Brain pericyte (primary cell): ENCODE data around the gene SLCO4A1.

Source experiments
- DNase-seq: peaks from one replicate; pipeline ENCODE4 v3.0.0-alpha.2; 2012; ENCODE audit warnings: low read depth, low spot score

The SLCO4A1 gene

DNA sequence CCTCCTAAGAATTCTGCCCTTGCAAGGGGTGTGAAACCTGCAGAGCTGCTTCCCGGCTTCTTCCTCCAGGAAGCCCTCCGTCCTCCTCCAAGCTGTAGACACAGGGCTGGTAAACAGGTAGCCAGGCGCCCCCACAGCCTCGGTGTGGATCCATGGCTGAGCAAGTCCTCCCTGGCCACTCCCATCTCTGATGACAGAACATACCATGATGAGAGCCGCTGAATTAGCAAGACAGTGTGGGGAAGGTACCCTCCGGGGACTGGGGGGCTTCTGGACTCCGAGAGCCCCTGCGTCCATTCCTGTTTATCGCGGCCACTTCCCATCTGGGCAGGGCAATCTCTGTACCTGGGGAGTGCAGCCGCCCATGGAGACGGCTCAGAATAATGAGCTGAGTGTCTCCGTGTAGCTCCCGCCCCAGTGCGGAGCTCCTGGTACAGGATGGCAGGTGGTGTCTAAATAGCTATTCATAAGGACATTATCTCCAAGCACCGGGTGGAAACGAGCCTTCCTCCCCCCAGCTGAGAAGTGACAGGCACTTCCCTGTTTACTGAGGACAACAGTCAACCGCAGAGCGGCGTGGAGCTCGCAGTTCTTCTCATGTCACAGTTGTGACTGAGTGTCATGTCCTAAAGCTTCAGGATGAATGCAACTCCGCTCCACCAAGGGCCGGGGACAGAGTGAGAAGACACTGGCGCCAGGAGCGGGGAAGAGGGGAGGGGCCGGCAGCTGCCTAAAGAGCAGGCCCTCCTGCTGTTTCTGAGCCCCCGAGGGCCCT is 43.7 kb downstream of the SLCO4A1 start:
- DNase-seq = no peak

DNA sequence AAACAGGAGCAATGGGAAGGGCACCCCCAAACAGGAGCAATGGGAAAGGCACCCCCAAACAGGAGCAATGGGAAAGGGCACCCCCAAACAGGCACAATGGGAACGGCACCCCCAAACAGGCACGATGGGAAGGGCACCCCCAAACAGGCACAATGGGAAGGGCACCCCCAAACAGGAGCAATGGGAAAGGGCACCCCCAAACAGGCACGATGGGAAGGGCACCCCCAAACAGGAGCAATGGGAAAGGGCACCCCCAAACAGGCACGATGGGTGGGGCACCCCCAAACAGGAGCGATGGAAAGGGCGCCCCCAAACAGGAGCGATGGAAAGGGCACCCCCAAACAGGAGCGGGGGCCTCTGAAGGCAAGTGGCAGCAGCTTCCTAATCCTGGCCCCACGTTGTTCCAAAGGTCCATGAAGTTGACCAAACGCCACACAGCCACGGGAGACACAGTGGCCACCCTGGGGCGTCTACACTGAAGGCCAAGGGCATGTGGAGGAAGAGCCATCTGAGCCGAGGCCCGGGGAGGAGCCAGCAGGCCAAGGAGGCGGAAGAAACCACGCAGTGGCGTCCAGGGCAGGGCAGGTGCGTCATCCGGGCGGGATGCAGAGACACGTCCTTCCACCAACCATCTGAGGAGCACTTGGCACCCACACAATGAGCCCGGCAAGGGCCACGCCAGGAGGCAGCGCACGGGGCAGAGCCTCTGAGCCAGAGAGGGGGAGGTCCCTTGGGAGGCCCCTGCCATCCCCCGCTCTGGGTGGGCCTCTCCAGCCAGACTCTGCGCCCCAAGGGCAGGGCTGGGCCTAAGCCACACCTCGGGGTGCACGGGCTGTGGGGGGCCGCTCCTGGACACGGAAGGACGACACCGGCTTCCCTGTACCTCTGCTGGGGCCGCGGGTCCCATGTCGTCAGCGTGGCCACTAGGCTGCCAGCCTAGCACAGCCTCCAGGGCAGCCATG is 44.8 kb downstream of the SLCO4A1 start:
- no peak for DNase-seq

DNA sequence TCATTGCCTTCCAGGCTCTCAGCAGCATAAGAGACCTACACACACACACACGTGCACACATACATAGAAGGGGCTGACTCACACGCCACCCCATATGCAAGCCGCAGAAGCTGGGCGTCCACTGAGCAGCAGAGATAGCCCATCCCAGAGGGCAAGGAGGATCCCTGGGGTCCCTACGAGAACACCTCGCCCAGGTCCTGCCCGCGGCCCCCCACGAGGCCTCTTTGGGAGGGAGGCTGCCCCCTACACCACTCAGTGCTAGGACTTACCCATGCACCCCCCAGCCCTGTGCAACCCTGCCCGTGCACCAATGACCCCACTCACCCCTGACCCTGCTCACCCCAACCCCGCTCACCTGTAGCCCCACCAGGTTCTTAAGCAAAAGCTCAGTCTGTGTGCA is 45.8 kb downstream of the SLCO4A1 start:
- no peak for DNase-seq

- DNase-seq = no peak
Measured at GRCh38 chr20:62688855-62689460, 46.7 kb downstream of the SLCO4A1 start.

DNA sequence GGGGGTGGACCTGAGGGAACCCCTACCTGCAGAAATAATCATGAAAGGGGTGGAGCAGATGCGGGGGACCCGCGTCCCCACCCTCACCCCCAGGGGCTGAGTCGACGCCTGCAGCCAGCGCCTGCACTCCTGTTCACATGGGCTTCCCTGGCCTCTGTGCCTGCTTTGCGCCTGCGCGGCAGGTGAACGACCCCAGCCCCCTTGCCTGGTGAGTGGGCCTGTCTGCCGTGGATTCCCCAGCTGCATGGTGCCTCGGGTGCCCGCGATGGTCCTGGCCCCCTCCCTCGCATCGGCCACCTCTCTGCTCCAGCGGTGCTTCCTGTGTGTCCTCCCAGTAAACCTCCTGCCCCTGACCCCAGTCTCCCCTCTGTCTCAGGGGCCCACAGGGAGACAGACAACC is 47.6 kb downstream of the SLCO4A1 start:
- DNase-seq = no peak

GRCh38 chr20:62690261-62690820 is 48.0 kb downstream of the SLCO4A1 start:
- DNase-seq = no peak

GRCh38 chr20:62691487-62691886 is 49.2 kb downstream of the SLCO4A1 start:
- no peak for DNase-seq

- no peak for DNase-seq
Measured at GRCh38 chr20:62692176-62692575, 49.9 kb downstream of the SLCO4A1 start.

- DNase-seq = no peak
Measured at GRCh38 chr20:62692801-62693523, 50.7 kb downstream of the SLCO4A1 start.

DNA sequence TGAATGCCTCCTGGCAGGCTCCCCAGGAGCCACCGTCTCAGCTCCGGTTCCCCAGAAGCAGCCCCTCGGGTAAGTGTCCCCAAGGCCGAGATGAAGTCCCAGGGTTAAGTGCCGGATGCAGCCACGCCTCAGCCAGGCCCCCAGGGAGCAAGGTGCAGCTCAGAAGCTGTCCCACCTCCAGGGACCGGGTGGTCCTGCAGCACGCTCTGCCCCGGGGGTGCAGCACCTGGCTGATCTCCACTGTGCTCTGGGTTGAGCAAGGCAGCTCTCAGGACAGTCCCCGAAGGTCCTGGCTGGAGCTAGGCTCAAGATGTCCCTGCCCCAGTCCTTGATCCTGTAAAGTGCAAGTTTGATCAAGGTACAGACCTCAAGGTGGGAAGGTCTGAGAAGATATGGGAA is 51.2 kb downstream of the SLCO4A1 start:
- no peak for DNase-seq

DNA sequence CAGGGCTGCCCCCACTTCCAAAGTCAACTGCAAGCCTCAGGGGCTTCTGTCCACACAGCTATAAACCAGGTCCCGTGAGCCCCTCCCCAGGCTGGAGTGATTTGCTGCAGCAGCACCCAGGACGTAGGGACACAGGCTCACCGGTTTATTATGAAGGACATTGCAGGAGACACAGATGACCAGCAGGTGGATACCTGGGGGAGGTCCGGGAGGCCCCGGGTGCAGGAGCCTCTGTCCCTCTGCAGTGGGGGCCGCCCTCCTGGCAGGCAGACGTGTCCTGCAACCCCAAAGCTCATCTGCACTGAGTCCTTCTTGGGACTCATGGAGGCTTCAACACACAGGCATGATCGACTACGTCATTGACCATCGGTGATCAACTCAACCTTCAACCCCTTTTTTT is 51.8 kb downstream of the SLCO4A1 start:
- no peak for DNase-seq

GRCh38 chr20:62694868-62695267 is 52.6 kb downstream of the SLCO4A1 start:
- no peak for DNase-seq

GRCh38 chr20:62695448-62696414 is 53.4 kb downstream of the SLCO4A1 start:
- no peak for DNase-seq

DNA sequence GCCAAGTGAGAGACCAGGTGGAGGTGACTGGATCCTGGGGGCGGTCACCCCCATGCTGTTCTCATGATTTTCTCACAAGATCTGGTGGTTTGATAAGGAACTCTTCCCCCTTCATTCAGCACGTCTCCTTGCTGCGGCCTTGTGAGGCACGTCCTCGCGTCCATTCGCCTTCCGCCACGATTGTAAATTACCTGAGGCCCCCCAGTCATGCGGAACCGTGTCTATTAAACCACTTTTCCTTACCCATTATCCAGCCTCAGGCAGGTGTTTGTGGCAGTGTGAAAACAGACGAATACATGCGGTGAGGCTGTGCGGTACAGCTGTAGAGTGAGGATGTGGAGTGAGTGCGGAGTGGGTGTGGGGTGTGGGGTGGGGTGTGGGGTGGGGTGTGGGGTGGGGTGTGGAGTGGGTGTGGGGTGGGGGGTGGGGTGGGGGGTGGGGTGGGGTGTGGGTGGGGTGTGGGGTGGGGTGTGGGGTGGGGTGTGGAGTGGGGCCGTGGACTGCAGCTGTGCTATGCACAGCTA is 54.2 kb downstream of the SLCO4A1 start:
- no peak for DNase-seq

- DNase-seq = no peak
Measured at GRCh38 chr20:62696989-62697388, 54.7 kb downstream of the SLCO4A1 start.

- DNase-seq = no peak
Measured at GRCh38 chr20:62697468-62697912, 55.2 kb downstream of the SLCO4A1 start.

GRCh38 chr20:62698231-62698630 is 55.9 kb downstream of the SLCO4A1 start:
- no peak for DNase-seq

GRCh38 chr20:62699296-62699695 is 57.0 kb downstream of the SLCO4A1 start:
- no peak for DNase-seq

DNA sequence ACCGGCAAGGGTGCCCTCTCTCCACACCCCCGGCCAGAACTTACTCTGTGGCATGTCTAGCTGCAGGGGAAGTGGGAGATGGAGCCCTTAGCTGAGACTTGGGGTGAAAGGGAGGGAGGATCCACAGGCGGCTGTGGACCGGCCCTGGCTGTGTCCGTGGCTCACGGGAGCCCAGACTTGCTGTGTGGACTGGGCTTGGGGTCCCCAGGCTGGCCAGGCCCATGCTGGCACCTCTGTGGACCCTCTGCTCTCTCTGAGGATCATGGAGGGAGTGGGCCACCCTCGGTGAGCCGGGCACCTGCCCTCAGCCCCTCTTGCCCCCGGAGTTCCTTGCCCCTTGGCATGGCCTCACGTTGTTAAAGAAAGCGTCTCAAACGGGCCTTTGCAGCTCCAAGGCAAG is 57.4 kb downstream of the SLCO4A1 start:
- no peak for DNase-seq
